HEK293 (cell line): ENCODE data around the gene ARSD.

Experiments
- TCF7L2 ChIP-seq: IDR thresholded peaks from 2 replicates; pipeline ENCODE4 v1.6.1; 2011; ENCODE audit warnings: low read depth, mild to moderate bottlenecking, inconsistent platforms, low read length, moderate library complexity, borderline replicate concordance
- ZNF274 ChIP-seq, 2 experiments: fragments of 200-500 bp in 1 of 2; fragments of 450-650 bp in 1 of 2; sonication (Bioruptor generic) in 1 of 2; formaldehyde crosslinking in 1 of 2; IDR thresholded peaks; 2 replicates each; pipeline versions ENCODE4 v1.5.1 to v1.6.1; 2014 to 2016; ENCODE audit warnings: borderline replicate concordance in 1 of 2, inconsistent platforms in 1 of 2, low read length in 1 of 2, missing biosample characterization in 1 of 2, missing genetic modification characterization in 1 of 2
- ZNF423 ChIP-seq: fragments of 450-650 bp; formaldehyde crosslinking; IDR thresholded peaks from 2 replicates; pipeline ENCODE4 v1.5.1; 2016; ENCODE audit warnings: missing biosample characterization, missing genetic modification characterization
- ZNF610 ChIP-seq: fragments of 450-650 bp; formaldehyde crosslinking; IDR thresholded peaks from 2 replicates; pipeline ENCODE4 v1.5.1; 2016; ENCODE audit warnings: missing biosample characterization, missing genetic modification characterization, borderline replicate concordance
- ZNF658 ChIP-seq: fragments of 450-650 bp; formaldehyde crosslinking; IDR thresholded peaks from 2 replicates; pipeline ENCODE4; 2016; ENCODE audit warnings: missing biosample characterization, missing genetic modification characterization
- ZNF76 ChIP-seq: fragments of 450-650 bp; formaldehyde crosslinking; IDR thresholded peaks from 2 replicates; pipeline ENCODE4; 2016; ENCODE audit warnings: low read depth, missing biosample characterization, missing genetic modification characterization, borderline replicate concordance
- TF ChIP-seq, protein P1 (sequence below): fragments of 450-650 bp; formaldehyde crosslinking; IDR thresholded peaks from 2 replicates; pipeline ENCODE4 v1.5.1; 2016; ENCODE audit warnings: missing biosample characterization, missing genetic modification characterization
- TF ChIP-seq, protein P2 (sequence below): fragments of 450-650 bp; IDR thresholded peaks from 2 replicates; pipeline ENCODE4 v1.5.1; 2018; ENCODE audit warnings: missing biosample characterization, missing genetic modification characterization
- TF ChIP-seq, protein P3 (sequence below): fragments of 450-650 bp; formaldehyde crosslinking; IDR thresholded peaks from 2 replicates; pipeline ENCODE4 v1.5.1; 2017; ENCODE audit warnings: missing biosample characterization, mild to moderate bottlenecking, missing genetic modification characterization, moderate library complexity
- TF ChIP-seq, protein P4 (sequence below): fragments of 450-650 bp; formaldehyde crosslinking; IDR thresholded peaks from 2 replicates; pipeline ENCODE4 v1.5.1; 2016; ENCODE audit warnings: missing biosample characterization, missing genetic modification characterization, low read depth
- TF ChIP-seq, protein P5 (sequence below): fragments of 450-650 bp; IDR thresholded peaks from 2 replicates; pipeline ENCODE4 v1.5.1; 2018; ENCODE audit warnings: missing biosample characterization, mild to moderate bottlenecking, missing genetic modification characterization

DNA sequence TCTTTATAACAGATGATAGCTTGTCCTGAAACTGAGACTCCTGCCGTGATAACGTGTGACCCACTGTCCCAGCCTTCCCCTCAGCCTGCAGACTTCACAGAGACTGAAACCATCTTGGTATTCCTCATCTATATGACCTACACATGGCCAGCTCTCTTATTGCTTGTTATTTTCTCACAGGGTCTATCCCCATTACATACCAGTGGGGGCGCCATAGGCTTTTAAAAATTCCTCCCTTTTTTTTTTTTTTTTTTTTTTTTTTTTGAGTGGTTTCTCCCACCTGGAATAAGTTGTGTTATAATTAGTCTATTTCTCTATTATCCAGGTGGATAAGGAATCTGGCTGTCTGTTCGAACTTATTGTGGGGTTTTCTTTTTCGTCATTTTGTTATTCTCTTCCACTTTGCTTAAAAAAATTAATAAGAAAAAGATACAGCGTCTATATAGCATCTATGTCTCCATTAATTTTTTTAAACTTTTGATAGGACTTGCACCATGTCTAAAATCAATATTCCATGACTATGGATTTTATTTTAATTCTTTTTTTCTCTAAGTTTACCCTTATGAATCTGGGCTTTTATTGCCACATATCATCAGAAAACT lies 53.2 kb downstream of the ARSD start:
- TF ChIP-seq, protein P1, sequence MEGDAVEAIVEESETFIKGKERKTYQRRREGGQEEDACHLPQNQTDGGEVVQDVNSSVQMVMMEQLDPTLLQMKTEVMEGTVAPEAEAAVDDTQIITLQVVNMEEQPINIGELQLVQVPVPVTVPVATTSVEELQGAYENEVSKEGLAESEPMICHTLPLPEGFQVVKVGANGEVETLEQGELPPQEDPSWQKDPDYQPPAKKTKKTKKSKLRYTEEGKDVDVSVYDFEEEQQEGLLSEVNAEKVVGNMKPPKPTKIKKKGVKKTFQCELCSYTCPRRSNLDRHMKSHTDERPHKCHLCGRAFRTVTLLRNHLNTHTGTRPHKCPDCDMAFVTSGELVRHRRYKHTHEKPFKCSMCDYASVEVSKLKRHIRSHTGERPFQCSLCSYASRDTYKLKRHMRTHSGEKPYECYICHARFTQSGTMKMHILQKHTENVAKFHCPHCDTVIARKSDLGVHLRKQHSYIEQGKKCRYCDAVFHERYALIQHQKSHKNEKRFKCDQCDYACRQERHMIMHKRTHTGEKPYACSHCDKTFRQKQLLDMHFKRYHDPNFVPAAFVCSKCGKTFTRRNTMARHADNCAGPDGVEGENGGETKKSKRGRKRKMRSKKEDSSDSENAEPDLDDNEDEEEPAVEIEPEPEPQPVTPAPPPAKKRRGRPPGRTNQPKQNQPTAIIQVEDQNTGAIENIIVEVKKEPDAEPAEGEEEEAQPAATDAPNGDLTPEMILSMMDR (tag by site-specific recombination): no peak
- no peak for TF ChIP-seq ZNF274 (IDR thresholded peaks at IDR 0.05; ENCODE audit: low read length)
- TF ChIP-seq ZNF274 (tag by site-specific recombination; IDR thresholded peaks at IDR 0.05; ENCODE audit: borderline replicate concordance): no peak
- TF ChIP-seq ZNF76: no peak
- TF ChIP-seq ZNF658 (tag by site-specific recombination): no peak
- TF ChIP-seq, protein P2, sequence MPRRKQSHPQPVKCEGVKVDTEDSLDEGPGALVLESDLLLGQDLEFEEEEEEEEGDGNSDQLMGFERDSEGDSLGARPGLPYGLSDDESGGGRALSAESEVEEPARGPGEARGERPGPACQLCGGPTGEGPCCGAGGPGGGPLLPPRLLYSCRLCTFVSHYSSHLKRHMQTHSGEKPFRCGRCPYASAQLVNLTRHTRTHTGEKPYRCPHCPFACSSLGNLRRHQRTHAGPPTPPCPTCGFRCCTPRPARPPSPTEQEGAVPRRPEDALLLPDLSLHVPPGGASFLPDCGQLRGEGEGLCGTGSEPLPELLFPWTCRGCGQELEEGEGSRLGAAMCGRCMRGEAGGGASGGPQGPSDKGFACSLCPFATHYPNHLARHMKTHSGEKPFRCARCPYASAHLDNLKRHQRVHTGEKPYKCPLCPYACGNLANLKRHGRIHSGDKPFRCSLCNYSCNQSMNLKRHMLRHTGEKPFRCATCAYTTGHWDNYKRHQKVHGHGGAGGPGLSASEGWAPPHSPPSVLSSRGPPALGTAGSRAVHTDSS (tag by site-specific recombination): no peak
- TF ChIP-seq, protein P3, sequence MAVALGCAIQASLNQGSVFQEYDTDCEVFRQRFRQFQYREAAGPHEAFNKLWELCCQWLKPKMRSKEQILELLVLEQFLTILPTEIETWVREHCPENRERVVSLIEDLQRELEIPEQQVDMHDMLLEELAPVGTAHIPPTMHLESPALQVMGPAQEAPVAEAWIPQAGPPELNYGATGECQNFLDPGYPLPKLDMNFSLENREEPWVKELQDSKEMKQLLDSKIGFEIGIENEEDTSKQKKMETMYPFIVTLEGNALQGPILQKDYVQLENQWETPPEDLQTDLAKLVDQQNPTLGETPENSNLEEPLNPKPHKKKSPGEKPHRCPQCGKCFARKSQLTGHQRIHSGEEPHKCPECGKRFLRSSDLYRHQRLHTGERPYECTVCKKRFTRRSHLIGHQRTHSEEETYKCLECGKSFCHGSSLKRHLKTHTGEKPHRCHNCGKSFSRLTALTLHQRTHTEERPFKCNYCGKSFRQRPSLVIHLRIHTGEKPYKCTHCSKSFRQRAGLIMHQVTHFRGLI: no peak
- no peak for TF ChIP-seq ZNF610
- TF ChIP-seq ZNF423 (tag by site-specific recombination): no peak
- TF ChIP-seq, protein P4, sequence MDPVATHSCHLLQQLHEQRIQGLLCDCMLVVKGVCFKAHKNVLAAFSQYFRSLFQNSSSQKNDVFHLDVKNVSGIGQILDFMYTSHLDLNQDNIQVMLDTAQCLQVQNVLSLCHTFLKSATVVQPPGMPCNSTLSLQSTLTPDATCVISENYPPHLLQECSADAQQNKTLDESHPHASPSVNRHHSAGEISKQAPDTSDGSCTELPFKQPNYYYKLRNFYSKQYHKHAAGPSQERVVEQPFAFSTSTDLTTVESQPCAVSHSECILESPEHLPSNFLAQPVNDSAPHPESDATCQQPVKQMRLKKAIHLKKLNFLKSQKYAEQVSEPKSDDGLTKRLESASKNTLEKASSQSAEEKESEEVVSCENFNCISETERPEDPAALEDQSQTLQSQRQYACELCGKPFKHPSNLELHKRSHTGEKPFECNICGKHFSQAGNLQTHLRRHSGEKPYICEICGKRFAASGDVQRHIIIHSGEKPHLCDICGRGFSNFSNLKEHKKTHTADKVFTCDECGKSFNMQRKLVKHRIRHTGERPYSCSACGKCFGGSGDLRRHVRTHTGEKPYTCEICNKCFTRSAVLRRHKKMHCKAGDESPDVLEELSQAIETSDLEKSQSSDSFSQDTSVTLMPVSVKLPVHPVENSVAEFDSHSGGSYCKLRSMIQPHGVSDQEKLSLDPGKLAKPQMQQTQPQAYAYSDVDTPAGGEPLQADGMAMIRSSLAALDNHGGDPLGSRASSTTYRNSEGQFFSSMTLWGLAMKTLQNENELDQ (tag by site-specific recombination): no peak
- TF ChIP-seq TCF7L2: no peak
- TF ChIP-seq, protein P5, sequence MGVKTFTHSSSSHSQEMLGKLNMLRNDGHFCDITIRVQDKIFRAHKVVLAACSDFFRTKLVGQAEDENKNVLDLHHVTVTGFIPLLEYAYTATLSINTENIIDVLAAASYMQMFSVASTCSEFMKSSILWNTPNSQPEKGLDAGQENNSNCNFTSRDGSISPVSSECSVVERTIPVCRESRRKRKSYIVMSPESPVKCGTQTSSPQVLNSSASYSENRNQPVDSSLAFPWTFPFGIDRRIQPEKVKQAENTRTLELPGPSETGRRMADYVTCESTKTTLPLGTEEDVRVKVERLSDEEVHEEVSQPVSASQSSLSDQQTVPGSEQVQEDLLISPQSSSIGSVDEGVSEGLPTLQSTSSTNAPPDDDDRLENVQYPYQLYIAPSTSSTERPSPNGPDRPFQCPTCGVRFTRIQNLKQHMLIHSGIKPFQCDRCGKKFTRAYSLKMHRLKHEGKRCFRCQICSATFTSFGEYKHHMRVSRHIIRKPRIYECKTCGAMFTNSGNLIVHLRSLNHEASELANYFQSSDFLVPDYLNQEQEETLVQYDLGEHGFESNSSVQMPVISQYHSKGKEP: no peak
